Left ventricle myocardium inferior (tissue), 1 donor: Measurements from ENCODE around the gene EFCAB11. TPM values are rescaled to one million over a fixed set of nuclear protein-coding genes. Genes with fewer than 3 reads are reported as not detected.

ENCODE experiments used
- DNase-seq: peaks from one replicate; pipeline ENCODE4 v3.0.0-alpha.2; 2020
- H3K27ac ChIP-seq: fragments of 200-600 bp; replicated peaks from 2 replicates; pipeline ENCODE4 v1.8.0; 2021
- H3K27me3 ChIP-seq: fragments of 200-600 bp; 2 replicates; pipeline ENCODE4 v1.8.0; 2021; ENCODE audit warnings: low read depth
- H3K36me3 ChIP-seq: fragments of 200-600 bp; 2 replicates; pipeline ENCODE4 v1.8.0; 2021
- H3K4me1 ChIP-seq: fragments of 200-600 bp; 2 replicates; pipeline ENCODE4 v1.8.0; 2021
- H3K4me3 ChIP-seq: fragments of 200-600 bp; 2 replicates; pipeline ENCODE4 v1.8.0; 2021; ENCODE audit warnings: mild to moderate bottlenecking, moderate library complexity
- H3K9me3 ChIP-seq: fragments of 200-600 bp; replicated peaks from 2 replicates; pipeline ENCODE4 v1.8.0; 2021
- intact Hi-C: fragments of 100-400 bp; cut with micrococcal nuclease; formaldehyde crosslinking; loops from one replicate; pipeline ENCODE4 v1.11.0; 2022
- total RNA-seq: library from RNA; stranded (reverse); fragmentation: NEBNext Ultra II Directional; extraction: Animal tissue kit (Norgen Biotek cat#: 25700); gene quantifications from one replicate; pipeline ENCODE4 v1.2.1, GENCODE V29; 2021
- TF ChIP-seq, protein P1 (sequence below): fragments of 200-600 bp; IDR thresholded peaks from 2 replicates; pipeline ENCODE4 v1.8.0; 2021; ENCODE audit warnings: antibody characterized with exemption, mild to moderate bottlenecking, borderline replicate concordance
- donor health status: DM: no; HTN: yes; CAD: no; lungs with severe emphysema.

The EFCAB11 gene
- total RNA-seq, 1 donor from 2014 or later: 2.2 TPM

GRCh38 chr14:89798212-89798773, 156.2 kb downstream of the EFCAB11 start:
- intact Hi-C loops: no loop called here
- H3K27ac ChIP-seq: no peak overlapping the region
- peaks cover 13% of the 10 kb centered on the region for H3K4me1 ChIP-seq
- H3K4me3 ChIP-seq: no peak overlapping the region
- DNase-seq: no peak
- H3K36me3 ChIP-seq: no peaks in the 10 kb centered on the region
- no peaks in the 10 kb centered on the region for H3K9me3 ChIP-seq
- TF ChIP-seq, protein P1, sequence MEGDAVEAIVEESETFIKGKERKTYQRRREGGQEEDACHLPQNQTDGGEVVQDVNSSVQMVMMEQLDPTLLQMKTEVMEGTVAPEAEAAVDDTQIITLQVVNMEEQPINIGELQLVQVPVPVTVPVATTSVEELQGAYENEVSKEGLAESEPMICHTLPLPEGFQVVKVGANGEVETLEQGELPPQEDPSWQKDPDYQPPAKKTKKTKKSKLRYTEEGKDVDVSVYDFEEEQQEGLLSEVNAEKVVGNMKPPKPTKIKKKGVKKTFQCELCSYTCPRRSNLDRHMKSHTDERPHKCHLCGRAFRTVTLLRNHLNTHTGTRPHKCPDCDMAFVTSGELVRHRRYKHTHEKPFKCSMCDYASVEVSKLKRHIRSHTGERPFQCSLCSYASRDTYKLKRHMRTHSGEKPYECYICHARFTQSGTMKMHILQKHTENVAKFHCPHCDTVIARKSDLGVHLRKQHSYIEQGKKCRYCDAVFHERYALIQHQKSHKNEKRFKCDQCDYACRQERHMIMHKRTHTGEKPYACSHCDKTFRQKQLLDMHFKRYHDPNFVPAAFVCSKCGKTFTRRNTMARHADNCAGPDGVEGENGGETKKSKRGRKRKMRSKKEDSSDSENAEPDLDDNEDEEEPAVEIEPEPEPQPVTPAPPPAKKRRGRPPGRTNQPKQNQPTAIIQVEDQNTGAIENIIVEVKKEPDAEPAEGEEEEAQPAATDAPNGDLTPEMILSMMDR: no peak
- H3K27me3 ChIP-seq: no peaks in the 10 kb centered on the region

- Histone ChIP-seq H3K4me1 (peaks cover 14% of the 10 kb centered on the region), H3K4me3 (no peak overlapping the region), H3K27ac (no peak overlapping the region), H3K36me3 (no peaks in the 10 kb centered on the region), H3K27me3 (no peaks in the 10 kb centered on the region), H3K9me3 (no peaks in the 10 kb centered on the region)
- TF ChIP-seq, protein P1: no peak
- intact Hi-C loops: no loop called here
- DNase-seq: no peak
These were observed 157.4 kb downstream of the EFCAB11 start for GRCh38 chr14:89797148-89797547.

GRCh38 chr14:89794096-89794495, 160.4 kb downstream of the EFCAB11 start:
- no peaks in the 10 kb centered on the region for H3K27me3 ChIP-seq
- peak overlapping the region; percentile 83 for H3K27ac ChIP-seq
- peaks cover 14% of the 10 kb centered on the region for H3K4me1 ChIP-seq
- H3K36me3 ChIP-seq: no peaks in the 10 kb centered on the region
- TF ChIP-seq, protein P1: no peak
- DNase-seq: peak; percentile 68
- intact Hi-C loops: no loop called here
- H3K9me3 ChIP-seq: no peaks in the 10 kb centered on the region
- no peak overlapping the region for H3K4me3 ChIP-seq

- Histone ChIP-seq H3K9me3 (no peaks in the 10 kb centered on the region), H3K36me3 (no peaks in the 10 kb centered on the region), H3K27me3 (no peaks in the 10 kb centered on the region), H3K4me3 (no peak overlapping the region), H3K27ac (peak overlapping the region; percentile 83), H3K4me1 (peaks cover 14% of the 10 kb centered on the region)
- intact Hi-C loops: no loop called here
- TF ChIP-seq, protein P1: no peak
- DNase-seq: no peak
These were observed 161.2 kb downstream of the EFCAB11 start for GRCh38 chr14:89793367-89793716.

- H3K27ac ChIP-seq: peak overlapping the region; percentile 83
These were observed 161.8 kb downstream of the EFCAB11 start for GRCh38 chr14:89792489-89793366.

More at GRCh38 chr14:89792489-89793366, 161.8 kb downstream of the EFCAB11 start:
- peaks cover 14% of the 10 kb centered on the region for H3K4me1 ChIP-seq
- TF ChIP-seq, protein P1: no peak
- intact Hi-C loops: no loop called here
- H3K4me3 ChIP-seq: no peak overlapping the region
- H3K9me3 ChIP-seq: no peaks in the 10 kb centered on the region
- H3K27me3 ChIP-seq: no peaks in the 10 kb centered on the region
- no peak for DNase-seq
- no peaks in the 10 kb centered on the region for H3K36me3 ChIP-seq
